GM18907 (cell line): ENCODE results near the gene P3H4.

ENCODE experiments used
- ATAC-seq: cut with Tn5 transposase; IDR thresholded peaks from one replicate; pipeline ENCODE4 v1.9.1; 2021; ENCODE audit warnings: mild to moderate bottlenecking, moderate library complexity; ENCODE audit not compliant: unreplicated experiment

P3H4 gene

DNA sequence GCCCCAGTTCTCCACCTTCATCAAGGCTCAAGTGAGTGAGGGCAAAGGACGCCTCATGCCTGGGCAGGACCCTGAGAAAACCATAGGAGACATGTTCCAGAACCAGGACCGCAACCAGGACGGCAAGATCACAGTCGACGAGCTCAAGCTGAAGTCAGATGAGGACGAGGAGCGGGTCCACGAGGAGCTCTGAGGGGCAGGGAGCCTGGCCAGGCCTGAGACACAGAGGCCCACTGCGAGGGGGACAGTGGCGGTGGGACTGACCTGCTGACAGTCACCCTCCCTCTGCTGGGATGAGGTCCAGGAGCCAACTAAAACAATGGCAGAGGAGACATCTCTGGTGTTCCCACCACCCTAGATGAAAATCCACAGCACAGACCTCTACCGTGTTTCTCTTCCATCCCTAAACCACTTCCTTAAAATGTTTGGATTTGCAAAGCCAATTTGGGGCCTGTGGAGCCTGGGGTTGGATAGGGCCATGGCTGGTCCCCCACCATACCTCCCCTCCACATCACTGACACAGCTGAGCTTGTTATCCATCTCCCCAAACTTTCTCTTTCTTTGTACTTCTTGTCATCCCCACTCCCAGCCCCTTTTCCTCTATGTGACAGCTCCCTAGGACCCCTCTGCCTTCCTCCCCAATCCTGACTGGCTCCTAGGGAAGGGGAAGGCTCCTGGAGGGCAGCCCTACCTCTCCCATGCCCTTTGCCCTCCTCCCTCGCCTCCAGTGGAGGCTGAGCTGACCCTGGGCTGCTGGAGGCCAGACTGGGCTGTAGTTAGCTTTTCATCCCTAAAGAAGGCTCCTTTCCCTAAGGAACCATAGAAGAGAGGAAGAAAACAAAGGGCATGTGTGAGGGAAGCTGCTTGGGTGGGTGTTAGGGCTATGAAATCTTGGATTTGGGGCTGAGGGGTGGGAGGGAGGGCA, 10.7 kb upstream of the P3H4 start:
- no peak for ATAC-seq

DNA sequence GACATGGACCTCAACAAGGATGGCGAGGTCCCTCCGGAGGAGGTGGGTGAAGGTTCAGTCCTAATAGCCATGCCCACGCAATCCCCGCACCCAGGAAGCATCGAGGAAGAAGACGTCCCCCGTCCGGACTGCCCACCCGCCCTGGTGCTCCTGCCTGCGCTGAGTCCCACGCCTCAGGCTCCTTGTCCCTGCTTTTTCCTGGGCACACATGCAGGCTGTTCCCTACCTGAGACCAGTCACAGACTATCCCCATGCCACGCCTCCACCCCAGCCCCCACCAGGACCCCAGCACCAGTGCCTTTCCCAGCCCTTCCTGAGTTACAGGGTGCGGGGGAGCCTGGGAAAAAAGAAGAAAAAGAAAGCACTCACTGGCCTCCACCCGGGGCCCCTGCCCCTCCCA, 10.0 kb upstream of the P3H4 start:
- no peak for ATAC-seq

DNA sequence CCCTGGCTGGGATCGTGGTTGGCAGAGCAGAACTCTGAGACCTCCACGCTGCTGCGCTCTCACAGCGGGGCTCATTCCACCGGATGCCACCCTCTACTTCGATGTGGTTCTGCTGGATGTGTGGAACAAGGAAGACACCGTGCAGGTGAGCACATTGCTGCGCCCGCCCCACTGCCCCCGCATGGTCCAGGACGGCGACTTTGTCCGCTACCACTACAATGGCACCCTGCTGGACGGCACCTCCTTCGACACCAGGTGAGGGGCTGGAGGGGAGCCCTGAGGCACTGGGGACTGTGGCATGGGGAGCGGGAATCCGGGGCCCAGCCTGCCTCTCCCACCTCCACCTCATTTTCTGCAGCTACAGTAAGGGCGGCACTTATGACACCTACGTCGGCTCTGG, 6.3 kb upstream of the P3H4 start:
- ATAC-seq, result no peak

- no peak for ATAC-seq
These were observed 5.0 kb upstream of the P3H4 start for GRCh38 chr17:41816637-41817320.

DNA sequence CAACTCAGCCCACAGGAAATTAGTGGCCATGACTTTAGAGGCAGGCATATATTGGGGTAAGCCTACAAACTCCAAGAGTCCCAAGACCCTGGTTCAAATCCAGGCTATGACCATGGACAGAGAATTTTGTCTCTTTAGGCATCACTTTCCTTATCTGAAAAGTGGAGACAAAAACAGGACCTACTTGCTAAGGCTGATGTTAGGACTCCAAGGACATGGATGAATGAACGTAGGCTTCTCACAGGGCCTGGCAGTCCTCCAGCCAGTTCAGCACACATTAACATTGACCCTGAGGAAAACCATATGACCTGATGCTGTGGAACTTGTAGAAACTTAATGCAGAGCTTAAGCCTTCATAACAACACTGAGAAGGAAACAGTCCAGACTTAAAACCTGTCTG, 2.4 kb upstream of the P3H4 start:
- no peak for ATAC-seq

GRCh38 chr17:41813699-41814124, 2.0 kb upstream of the P3H4 start:
- ATAC-seq, result no peak

- ATAC-seq, result no peak
These were observed 1.5 kb upstream of the P3H4 start for GRCh38 chr17:41813152-41813680.

- no peak for ATAC-seq
These were observed 817 bp upstream of the P3H4 start, which contains the start of gene FKBP10 for GRCh38 chr17:41812381-41813151. Gene FKBP10 (plus strand): TSS chr17:41813004. CDS start chr17:41813035, 31 bp downstream.

- ATAC-seq, result no peak
These were observed 845 bp downstream of the P3H4 start for GRCh38 chr17:41810659-41811548.

GRCh38 chr17:41806685-41807445, 4.9 kb downstream of the P3H4 start:
- no peak for ATAC-seq

- ATAC-seq, result no peak
These were observed 8.4 kb downstream of the P3H4 start for GRCh38 chr17:41803049-41804020.

GRCh38 chr17:41801374-41802271, 10.1 kb downstream of the P3H4 start:
- ATAC-seq, result no peak

DNA sequence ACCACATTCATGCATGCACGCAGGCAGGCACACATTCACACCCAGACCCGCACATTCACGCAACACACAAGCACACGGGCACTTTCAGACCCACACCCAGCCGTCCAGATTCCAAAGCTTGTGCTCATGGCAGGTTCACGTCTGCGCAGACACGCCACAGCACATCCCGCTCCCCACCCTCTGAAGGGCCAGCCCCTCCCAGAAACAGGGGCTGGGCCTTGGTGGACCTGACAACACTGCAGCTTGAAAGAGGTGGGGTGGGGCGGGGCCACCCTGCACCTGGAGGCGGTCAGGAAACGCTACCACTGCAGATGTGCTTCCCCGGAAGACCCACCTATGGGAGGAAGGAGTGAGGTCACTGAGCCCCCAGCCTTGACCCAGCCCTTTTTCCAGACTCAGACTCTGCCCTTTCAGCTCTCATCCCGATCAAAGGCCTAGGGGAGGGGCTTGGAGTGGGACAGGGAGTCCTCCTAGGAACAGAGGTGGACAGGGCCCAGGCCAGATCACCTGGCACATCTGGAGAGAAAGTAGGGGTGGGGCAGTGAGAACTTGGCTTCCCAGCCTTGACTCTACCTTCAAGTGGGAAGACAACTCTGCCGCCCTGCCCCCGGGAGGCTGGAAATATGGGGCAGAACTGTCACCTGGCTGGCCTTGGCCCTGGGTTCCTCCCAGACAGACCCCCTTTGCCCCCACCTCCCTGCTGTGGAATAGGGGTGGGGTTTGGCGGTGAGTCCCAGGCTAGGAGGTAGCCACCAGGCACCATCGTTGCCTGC, 11.0 kb downstream of the P3H4 start:
- no peak for ATAC-seq

DNA sequence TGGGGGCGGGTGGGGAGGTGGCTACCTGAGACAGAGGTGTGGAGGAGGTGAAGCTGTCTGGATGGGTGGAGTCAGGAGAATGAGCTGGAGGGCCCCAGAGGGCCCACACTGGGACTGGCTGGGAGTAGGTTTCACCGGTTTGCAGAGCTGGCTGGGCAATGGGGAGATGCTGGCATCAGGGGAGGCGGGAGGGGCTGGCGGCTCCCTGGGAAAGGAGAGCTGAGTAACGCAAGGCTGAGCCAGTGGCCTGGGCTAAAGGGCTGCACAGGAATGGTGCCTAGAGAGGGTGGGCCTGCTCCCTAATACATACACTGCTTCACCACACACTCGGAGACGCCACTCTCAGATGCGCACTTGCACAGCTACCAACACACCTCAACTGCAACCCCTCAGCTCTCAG, 12.4 kb downstream of the P3H4 start:
- no peak for ATAC-seq

GRCh38 chr17:41797377-41797776, 14.4 kb downstream of the P3H4 start:
- no peak for ATAC-seq

DNA sequence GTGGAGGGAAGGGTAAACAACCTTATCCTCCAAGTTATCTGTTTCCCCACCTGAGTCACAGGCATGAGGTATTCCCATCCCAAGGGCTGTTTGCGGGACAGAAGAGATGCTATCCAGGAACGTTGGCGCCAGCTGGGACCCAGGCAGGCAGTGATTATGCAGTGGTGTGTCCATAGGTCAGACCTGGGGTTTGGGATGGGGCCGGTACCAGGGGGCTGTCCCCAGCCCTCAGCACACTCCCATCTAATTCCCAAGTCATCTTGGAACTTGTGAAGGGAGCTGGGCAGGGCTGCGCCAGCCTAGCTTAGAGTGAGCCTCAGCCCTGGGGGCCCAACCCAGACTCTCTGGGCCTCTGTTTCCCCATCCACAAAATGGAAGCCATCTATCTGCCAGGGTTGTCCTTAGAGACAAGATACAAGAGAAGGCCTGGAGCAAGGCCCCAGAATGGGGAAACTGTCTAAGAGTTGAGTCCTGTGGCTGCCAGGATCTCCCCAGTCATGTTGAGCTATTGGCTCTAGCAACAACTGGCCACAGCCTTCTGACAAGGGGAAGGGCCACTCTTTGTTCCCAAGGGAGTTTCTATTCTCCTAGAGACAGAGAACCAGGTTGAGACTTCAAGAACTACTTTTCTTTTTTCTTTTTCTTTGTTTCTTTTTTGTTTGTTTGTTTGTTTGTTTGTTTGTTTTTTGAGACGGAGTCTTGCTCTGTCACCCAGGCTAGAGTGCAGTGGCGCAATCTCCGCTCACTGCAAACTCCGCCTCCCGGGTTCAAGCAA, 15.4 kb downstream of the P3H4 start:
- no peak for ATAC-seq
